Large intestine (tissue), 12 donors: ENCODE results near the gene ERCC6L. TPM values are rescaled to one million over a fixed set of nuclear protein-coding genes. Genes with fewer than 3 reads are reported as not detected.

ENCODE experiments used
- DNase-seq, 2 donors: peaks; one replicate each; pipeline versions ENCODE4 v3.0.0 to v3.0.0-alpha.2; 2013
- H3K27ac ChIP-seq: one replicate; pipeline ENCODE4 v1.5.1; 2013; ENCODE audit warnings: low read length
- H3K27me3 ChIP-seq: 2 replicates; pipeline ENCODE4 v1.6.1; 2013; ENCODE audit warnings: low read length; ENCODE audit not compliant: control insufficient read depth, insufficient read depth
- H3K36me3 ChIP-seq: 2 replicates; pipeline ENCODE4 v1.6.1; 2013; ENCODE audit warnings: low read length; ENCODE audit not compliant: control insufficient read depth, insufficient read depth
- H3K4me1 ChIP-seq: one replicate; pipeline ENCODE4 v1.6.1; 2013; ENCODE audit warnings: low read length; ENCODE audit not compliant: control insufficient read depth, insufficient read depth
- H3K4me3 ChIP-seq: one replicate; pipeline ENCODE4 v1.5.1; 2013; ENCODE audit warnings: low read length
- H3K9me3 ChIP-seq: one replicate; pipeline ENCODE4 v1.6.1; 2013; ENCODE audit warnings: mild to moderate bottlenecking, low read depth, low read length, moderate library complexity; ENCODE audit not compliant: control insufficient read depth
- WGBS: methylation state at CpG from one replicate; pipeline ENCODE4 v1.1.5; 2013; ENCODE audit warnings: low lambda C conversion rate; ENCODE audit not compliant: insufficient coverage; 5-methylcytosine and 5-hydroxymethylcytosine counted together
- long read RNA-seq, 11 donors: transcript quantifications; one replicate each; lab custom pipeline, GENCODE V29; 2026
- polyA plus RNA-seq: library from polyadenylated mRNA; unstranded; fragments of 120-200 nt; gene quantifications from one replicate; pipeline ENCODE4 v1.2.1, GENCODE V29; 2013

Gene ERCC6L
- 2.4 TPM for polyA plus RNA-seq
- long read RNA-seq, donor 1, result 0 reads
- long read RNA-seq, donor 2, full-length matches to known transcripts, result 3 of 3 reads
- long read RNA-seq, donor 2, partial matches to known transcripts, result 0 of 3 reads
- long read RNA-seq, donor 2, other reads (novel, unspliced or antisense), result 0 of 3 reads
- long read RNA-seq, donor 3, result 0 reads
- long read RNA-seq, donor 4, result 0 reads
- long read RNA-seq, donor 5, full-length matches to known transcripts, result 1 of 1 reads
- long read RNA-seq, donor 5, partial matches to known transcripts, result 0 of 1 reads
- long read RNA-seq, donor 5, other reads (novel, unspliced or antisense), result 0 of 1 reads
- long read RNA-seq, donor 6, result 0 reads
- long read RNA-seq, donor 7, result 0 reads
- long read RNA-seq, donor 8, full-length matches to known transcripts, result 2 of 2 reads
- long read RNA-seq, donor 8, partial matches to known transcripts, result 0 of 2 reads
- long read RNA-seq, donor 8, other reads (novel, unspliced or antisense), result 0 of 2 reads
- long read RNA-seq, donor 9, full-length matches to known transcripts, result 1 of 1 reads
- long read RNA-seq, donor 9, partial matches to known transcripts, result 0 of 1 reads
- long read RNA-seq, donor 9, other reads (novel, unspliced or antisense), result 0 of 1 reads
- long read RNA-seq, donor 10, full-length matches to known transcripts, result 1 of 1 reads
- long read RNA-seq, donor 10, partial matches to known transcripts, result 0 of 1 reads
- long read RNA-seq, donor 10, other reads (novel, unspliced or antisense), result 0 of 1 reads
- long read RNA-seq, donor 11, result 0 reads

DNA sequence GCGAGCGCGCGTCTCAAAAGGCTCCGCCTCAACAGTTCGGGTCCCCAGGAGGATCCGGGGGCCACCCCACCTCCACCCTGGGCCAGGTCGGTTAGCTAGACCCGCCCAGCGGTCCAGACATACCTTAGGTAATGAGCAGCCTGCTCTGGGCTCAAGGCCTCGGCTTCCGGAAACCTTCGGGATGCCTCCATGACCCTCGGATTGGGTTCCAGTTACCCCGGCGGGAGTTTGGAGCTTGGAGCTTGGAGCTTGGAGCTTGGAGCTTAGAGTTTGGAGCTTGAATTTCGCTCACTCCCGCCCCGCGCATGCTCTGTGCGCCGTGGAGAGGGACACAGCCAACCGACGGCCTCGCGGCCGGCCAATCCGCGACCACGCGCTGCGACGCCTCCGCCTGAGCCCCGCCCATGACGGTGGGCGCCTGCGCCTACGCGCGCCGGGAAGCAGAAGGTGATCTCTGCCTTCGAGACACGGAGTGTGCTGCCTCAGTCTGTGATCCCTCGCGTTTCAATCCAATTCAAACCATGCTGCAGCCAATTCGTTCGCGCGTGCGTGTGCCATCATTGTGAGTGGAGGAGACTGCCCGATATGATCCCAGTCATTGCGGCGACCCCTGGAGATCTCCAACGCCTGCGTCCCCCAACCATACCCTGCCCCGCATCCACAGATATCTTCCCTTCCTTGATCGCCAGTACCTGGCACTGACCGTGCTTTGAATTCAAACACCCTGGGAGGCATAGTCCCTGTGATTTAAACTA, at the start of gene ERCC6L:
TSS of gene ERCC6L (minus strand) at position 307 of the 755 bp plus-strand sequence. CDS start at position 191, 116 bp downstream.
- DNase-seq, result peak; percentile 87 to 88
- no peaks in the 10 kb centered on the region for H3K4me1 ChIP-seq
- H3K9me3 ChIP-seq, result no peaks in the 10 kb centered on the region
- peak within 1 kb of the TSS; percentile 33 for H3K4me3 ChIP-seq
- peak within 1 kb of the TSS; percentile 17 for H3K27ac ChIP-seq
- WGBS, result no CpG with 5 or more reads among the region's 59 CpGs
- H3K36me3 ChIP-seq, result no peaks in the 10 kb centered on the region
- no peaks in the 10 kb centered on the region for H3K27me3 ChIP-seq

DNA sequence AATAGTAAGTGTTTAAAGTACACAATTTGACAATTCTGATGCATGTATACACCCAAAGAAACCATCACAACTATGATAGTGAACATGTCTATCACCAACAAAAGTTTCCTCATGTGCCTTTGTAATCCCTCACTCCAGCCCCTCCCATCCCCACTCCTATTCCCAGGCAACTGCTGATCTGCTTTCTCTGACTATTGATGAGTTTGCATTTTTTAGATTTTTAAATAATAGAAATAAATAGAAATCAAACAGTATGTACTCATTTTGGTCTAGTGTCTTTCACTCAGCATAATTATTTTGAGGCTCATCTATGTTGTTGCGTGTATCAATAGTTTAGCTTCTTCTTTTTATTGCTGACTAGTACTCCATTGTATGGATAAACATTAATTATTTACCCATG, 43.5 kb upstream of the ERCC6L start:
- H3K4me1 ChIP-seq, result no peaks in the 10 kb centered on the region
- H3K4me3 ChIP-seq, result no peak overlapping the region
- no CpG with 5 or more reads among the region's 1 CpG for WGBS
- H3K9me3 ChIP-seq, result no peaks in the 10 kb centered on the region
- DNase-seq, result no peak
- H3K27ac ChIP-seq, result no peak overlapping the region
- no peaks in the 10 kb centered on the region for H3K36me3 ChIP-seq
- no peaks in the 10 kb centered on the region for H3K27me3 ChIP-seq

- no peaks in the 10 kb centered on the region for H3K27me3 ChIP-seq
- H3K27ac ChIP-seq, result no peak overlapping the region
- H3K4me3 ChIP-seq, result no peak overlapping the region
- no CpG with 5 or more reads among the region's 5 CpGs for WGBS
- H3K9me3 ChIP-seq, result no peaks in the 10 kb centered on the region
- no peak for DNase-seq
- H3K36me3 ChIP-seq, result no peaks in the 10 kb centered on the region
- H3K4me1 ChIP-seq, result no peaks in the 10 kb centered on the region
These were observed 41.6 kb upstream of the ERCC6L start for GRCh38 chrX:72280321-72280845.

GRCh38 chrX:72276478-72276953, 37.7 kb upstream of the ERCC6L start:
- H3K27ac ChIP-seq, result peak overlapping the region; percentile 54
- peaks cover 34% of the 10 kb centered on the region for H3K36me3 ChIP-seq
- no peaks in the 10 kb centered on the region for H3K9me3 ChIP-seq
- no peaks in the 10 kb centered on the region for H3K4me1 ChIP-seq
- no peaks in the 10 kb centered on the region for H3K27me3 ChIP-seq
- DNase-seq, result no peak
- peak overlapping the region; percentile 79 for H3K4me3 ChIP-seq
- WGBS, result no CpG with 5 or more reads among the region's 18 CpGs

DNA sequence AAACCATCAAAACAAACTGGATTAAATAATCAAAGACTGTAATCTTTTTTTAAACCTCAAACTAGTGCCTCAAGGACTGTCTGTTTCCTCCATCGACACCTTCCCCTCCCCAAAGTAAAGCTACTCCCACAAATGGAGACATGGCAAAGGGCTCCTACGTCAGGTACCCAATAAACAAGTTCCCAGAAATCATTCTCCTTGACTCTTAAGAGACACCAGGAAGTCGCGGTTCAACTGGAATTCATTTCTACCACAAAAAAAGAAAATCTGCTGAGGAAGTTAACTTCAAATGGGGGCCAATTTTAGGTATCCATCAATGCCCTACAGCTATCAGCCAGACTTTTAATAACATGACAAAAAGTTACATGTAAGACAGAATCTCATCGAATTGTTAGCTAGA, 35.7 kb upstream of the ERCC6L start:
- WGBS, result no CpG with 5 or more reads among the region's 5 CpGs
- no peak for DNase-seq
- H3K4me1 ChIP-seq, result no peaks in the 10 kb centered on the region
- no peak overlapping the region for H3K27ac ChIP-seq
- peaks cover 43% of the 10 kb centered on the region for H3K36me3 ChIP-seq
- no peak overlapping the region for H3K4me3 ChIP-seq
- no peaks in the 10 kb centered on the region for H3K9me3 ChIP-seq
- no peaks in the 10 kb centered on the region for H3K27me3 ChIP-seq

GRCh38 chrX:72273718-72274117, 34.9 kb upstream of the ERCC6L start:
- Histone ChIP-seq H3K27ac (no peak overlapping the region), H3K27me3 (no peaks in the 10 kb centered on the region), H3K36me3 (peaks cover 45% of the 10 kb centered on the region), H3K4me3 (no peak overlapping the region), H3K4me1 (no peaks in the 10 kb centered on the region), H3K9me3 (no peaks in the 10 kb centered on the region)
- no CpG with 5 or more reads among the region's 6 CpGs for WGBS
- DNase-seq, result no peak

- H3K9me3 ChIP-seq, result no peaks in the 10 kb centered on the region
- DNase-seq, result no peak
- no peaks in the 10 kb centered on the region for H3K4me1 ChIP-seq
- peaks cover 47% of the 10 kb centered on the region for H3K36me3 ChIP-seq
- H3K27me3 ChIP-seq, result no peaks in the 10 kb centered on the region
- no peak overlapping the region for H3K4me3 ChIP-seq
- H3K27ac ChIP-seq, result no peak overlapping the region
- no CpG with 5 or more reads among the region's 3 CpGs for WGBS
These were observed 34.0 kb upstream of the ERCC6L start for GRCh38 chrX:72272868-72273267.

DNA sequence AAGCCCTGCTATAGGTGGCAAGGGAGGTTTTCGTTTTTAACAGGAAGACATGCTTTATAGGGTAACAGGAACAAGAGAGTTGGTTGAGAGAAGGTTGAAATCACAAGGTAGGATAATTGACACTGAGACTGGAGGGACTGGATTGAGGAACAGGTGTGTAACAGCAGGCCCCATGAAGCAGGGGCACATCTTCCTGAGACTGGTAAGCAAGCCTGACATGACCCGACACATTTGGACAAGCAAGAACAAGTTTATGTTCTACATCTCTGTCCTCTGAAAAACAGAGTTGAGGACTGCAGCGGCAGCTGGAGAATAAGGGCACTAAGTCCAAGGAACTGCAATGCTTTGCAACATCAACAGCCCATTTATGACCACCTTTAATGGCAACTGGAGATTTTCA, 33.0 kb upstream of the ERCC6L start:
- H3K4me3 ChIP-seq, result no peak overlapping the region
- WGBS, result no CpG with 5 or more reads among the region's 3 CpGs
- no peaks in the 10 kb centered on the region for H3K4me1 ChIP-seq
- peaks cover 49% of the 10 kb centered on the region for H3K36me3 ChIP-seq
- no peaks in the 10 kb centered on the region for H3K9me3 ChIP-seq
- H3K27ac ChIP-seq, result no peak overlapping the region
- DNase-seq, result no peak
- no peaks in the 10 kb centered on the region for H3K27me3 ChIP-seq

DNA sequence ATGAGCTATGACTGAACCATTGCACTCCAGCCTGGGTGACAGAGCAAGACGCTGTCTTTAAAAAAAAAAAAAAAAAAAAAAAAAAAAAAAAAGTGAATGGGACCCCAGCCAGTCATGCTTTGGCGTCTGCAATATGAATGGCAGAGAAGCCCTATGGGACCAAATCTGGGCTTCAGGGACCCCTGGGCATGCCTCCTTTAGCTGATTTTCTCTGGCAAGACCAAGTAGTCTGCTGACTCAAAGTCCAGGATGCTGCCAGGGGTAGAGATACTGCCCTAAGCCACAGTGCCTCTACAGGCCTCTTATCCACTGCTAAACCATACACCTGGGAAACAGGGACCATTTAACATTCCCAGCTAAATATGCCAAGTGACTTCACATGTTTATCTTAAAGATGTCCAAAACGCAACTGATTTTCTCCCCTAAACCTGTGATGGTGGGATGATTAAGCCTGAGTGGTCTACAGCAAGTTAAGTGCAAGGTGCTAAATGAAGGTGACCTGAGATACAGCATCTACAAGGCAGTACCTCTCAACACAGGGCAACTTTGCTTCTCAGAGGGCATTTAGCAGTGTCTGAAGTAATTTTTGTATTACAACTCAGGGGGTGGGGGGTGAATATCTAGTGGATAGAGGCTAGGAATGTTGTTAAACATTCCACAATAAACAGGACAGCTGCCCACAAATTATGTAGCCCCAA, 32.4 kb upstream of the ERCC6L start:
- WGBS, result no CpG with 5 or more reads among the region's 3 CpGs
- H3K4me3 ChIP-seq, result no peak overlapping the region
- H3K4me1 ChIP-seq, result no peaks in the 10 kb centered on the region
- no peaks in the 10 kb centered on the region for H3K9me3 ChIP-seq
- no peak for DNase-seq
- peaks cover 49% of the 10 kb centered on the region for H3K36me3 ChIP-seq
- H3K27me3 ChIP-seq, result no peaks in the 10 kb centered on the region
- H3K27ac ChIP-seq, result no peak overlapping the region
